HEK293 (cell line): ENCODE measurements around the gene TAMALIN.

Experiments
- MZF1 ChIP-seq: fragments of 450-650 bp; formaldehyde crosslinking; IDR thresholded peaks from 2 replicates; pipeline ENCODE4 v1.5.1; 2017; ENCODE audit warnings: missing biosample characterization, missing genetic modification characterization, borderline replicate concordance
- ZNF121 ChIP-seq: fragments of 450-650 bp; formaldehyde crosslinking; IDR thresholded peaks from 2 replicates; pipeline ENCODE4 v1.5.1; 2016; ENCODE audit warnings: missing biosample characterization, missing genetic modification characterization
- ZNF501 ChIP-seq: fragments of 450-650 bp; formaldehyde crosslinking; IDR thresholded peaks from 2 replicates; pipeline ENCODE4 v1.5.1; 2016; ENCODE audit warnings: missing biosample characterization, missing genetic modification characterization
- TF ChIP-seq, protein P1 (sequence below): fragments of 450-650 bp; formaldehyde crosslinking; IDR thresholded peaks from 2 replicates; pipeline ENCODE4 v1.5.1; 2016; ENCODE audit warnings: missing biosample characterization, missing genetic modification characterization
- TF ChIP-seq, protein P2 (sequence below): fragments of 450-650 bp; formaldehyde crosslinking; IDR thresholded peaks from 2 replicates; pipeline ENCODE4 v1.5.1; 2017; ENCODE audit warnings: missing biosample characterization, missing genetic modification characterization

DNA sequence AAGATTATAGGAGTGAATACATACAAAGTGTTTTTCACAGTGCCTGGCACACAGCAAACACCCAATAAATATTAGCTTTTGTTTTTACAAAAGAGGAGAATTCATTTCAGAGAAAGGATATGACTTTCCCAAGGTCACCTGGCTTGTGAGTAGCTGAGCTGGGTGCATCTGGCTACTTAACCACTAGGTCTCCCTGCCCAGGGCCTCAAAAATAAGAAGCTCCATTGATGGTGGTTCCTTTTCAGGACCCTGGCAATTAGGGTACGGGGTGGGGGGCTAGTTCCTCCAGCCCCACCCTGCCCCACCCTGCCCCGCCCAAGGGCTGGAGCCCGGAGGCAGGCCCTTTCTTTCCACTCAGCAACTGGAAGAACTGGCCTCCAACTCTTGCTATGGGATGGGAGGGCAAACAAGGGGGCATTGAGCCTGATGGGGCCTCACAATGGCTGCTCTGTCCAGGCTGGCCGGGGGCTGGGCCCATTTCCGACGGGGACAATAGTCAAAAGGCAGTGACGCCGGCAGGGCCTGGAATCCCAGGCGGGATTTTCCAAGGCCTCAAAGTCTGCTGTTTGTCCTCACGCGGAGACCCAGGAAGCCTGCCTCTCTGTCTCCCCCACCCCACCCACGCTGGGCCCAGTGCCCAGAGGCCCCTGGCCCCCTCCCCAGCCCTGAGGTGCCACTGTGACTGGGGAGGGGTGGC lies 54.9 kb downstream of the TAMALIN start:
- TF ChIP-seq, protein P1, sequence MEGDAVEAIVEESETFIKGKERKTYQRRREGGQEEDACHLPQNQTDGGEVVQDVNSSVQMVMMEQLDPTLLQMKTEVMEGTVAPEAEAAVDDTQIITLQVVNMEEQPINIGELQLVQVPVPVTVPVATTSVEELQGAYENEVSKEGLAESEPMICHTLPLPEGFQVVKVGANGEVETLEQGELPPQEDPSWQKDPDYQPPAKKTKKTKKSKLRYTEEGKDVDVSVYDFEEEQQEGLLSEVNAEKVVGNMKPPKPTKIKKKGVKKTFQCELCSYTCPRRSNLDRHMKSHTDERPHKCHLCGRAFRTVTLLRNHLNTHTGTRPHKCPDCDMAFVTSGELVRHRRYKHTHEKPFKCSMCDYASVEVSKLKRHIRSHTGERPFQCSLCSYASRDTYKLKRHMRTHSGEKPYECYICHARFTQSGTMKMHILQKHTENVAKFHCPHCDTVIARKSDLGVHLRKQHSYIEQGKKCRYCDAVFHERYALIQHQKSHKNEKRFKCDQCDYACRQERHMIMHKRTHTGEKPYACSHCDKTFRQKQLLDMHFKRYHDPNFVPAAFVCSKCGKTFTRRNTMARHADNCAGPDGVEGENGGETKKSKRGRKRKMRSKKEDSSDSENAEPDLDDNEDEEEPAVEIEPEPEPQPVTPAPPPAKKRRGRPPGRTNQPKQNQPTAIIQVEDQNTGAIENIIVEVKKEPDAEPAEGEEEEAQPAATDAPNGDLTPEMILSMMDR (tag by site-specific recombination), result no peak
- TF ChIP-seq, protein P2, sequence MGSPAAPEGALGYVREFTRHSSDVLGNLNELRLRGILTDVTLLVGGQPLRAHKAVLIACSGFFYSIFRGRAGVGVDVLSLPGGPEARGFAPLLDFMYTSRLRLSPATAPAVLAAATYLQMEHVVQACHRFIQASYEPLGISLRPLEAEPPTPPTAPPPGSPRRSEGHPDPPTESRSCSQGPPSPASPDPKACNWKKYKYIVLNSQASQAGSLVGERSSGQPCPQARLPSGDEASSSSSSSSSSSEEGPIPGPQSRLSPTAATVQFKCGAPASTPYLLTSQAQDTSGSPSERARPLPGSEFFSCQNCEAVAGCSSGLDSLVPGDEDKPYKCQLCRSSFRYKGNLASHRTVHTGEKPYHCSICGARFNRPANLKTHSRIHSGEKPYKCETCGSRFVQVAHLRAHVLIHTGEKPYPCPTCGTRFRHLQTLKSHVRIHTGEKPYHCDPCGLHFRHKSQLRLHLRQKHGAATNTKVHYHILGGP (tag by site-specific recombination), result no peak
- TF ChIP-seq MZF1 (tag by site-specific recombination) (no peak), ZNF121 (tag by site-specific recombination) (no peak), ZNF501 (tag by site-specific recombination) (no peak)
